H9 (cell line): ENCODE data around the gene SMARCC2. TPM values are rescaled to one million over a fixed set of nuclear protein-coding genes. Genes with fewer than 3 reads are reported as not detected.

Experiments
- DNase-seq: peaks from one replicate; pipeline ENCODE4 v3.0.0-alpha.2; 2017
- H2AFZ ChIP-seq: one replicate; pipeline ENCODE4 v1.6.1; 2013; ENCODE audit warnings: mild to moderate bottlenecking, low read length, control low read depth, moderate library complexity
- H2AK5ac ChIP-seq: 2 replicates; pipeline ENCODE4 v1.6.1; 2013; ENCODE audit warnings: low read length, control low read depth, mixed read lengths; ENCODE audit not compliant: insufficient read length
- H2BK120ac ChIP-seq: one replicate; pipeline ENCODE4 v1.6.1; 2013; ENCODE audit warnings: low read depth, mild to moderate bottlenecking, low read length, control low read depth, inconsistent platforms; ENCODE audit not compliant: poor library complexity, severe bottlenecking
- H2BK12ac ChIP-seq: 2 replicates; pipeline ENCODE4 v1.6.1; 2013; ENCODE audit warnings: low read length, control low read depth, mixed read lengths, low read depth; ENCODE audit not compliant: insufficient read length
- H2BK15ac ChIP-seq: 2 replicates; pipeline ENCODE4 v1.6.1; 2013; ENCODE audit warnings: low read depth, low read length, control low read depth
- H2BK20ac ChIP-seq: one replicate; pipeline ENCODE4 v1.6.1; 2013; ENCODE audit warnings: low read depth, mild to moderate bottlenecking, low read length, control low read depth, inconsistent platforms; ENCODE audit not compliant: poor library complexity, severe bottlenecking
- H2BK5ac ChIP-seq: 2 replicates; pipeline ENCODE4 v1.6.1; 2013; ENCODE audit warnings: low read length, control low read depth, mixed read lengths; ENCODE audit not compliant: insufficient read length
- H3K14ac ChIP-seq: 2 replicates; pipeline ENCODE4 v1.6.1; 2013; ENCODE audit warnings: low read length, control low read depth; ENCODE audit not compliant: insufficient read depth
- H3K18ac ChIP-seq: 2 replicates; pipeline ENCODE4 v1.6.1; 2013; ENCODE audit warnings: low read depth, mild to moderate bottlenecking, mixed read lengths, low read length, control low read depth; ENCODE audit not compliant: insufficient read length
- H3K23ac ChIP-seq: 2 replicates; pipeline ENCODE4 v1.6.1; 2013; ENCODE audit warnings: low read length, control low read depth, mixed read lengths, low read depth; ENCODE audit not compliant: insufficient read length
- H3K23me2 ChIP-seq: 2 replicates; pipeline ENCODE4 v1.6.1; 2013; ENCODE audit warnings: low read depth, mild to moderate bottlenecking, mixed read lengths, low read length, control low read depth; ENCODE audit not compliant: insufficient read length, poor library complexity, severe bottlenecking
- H3K27ac ChIP-seq: 2 replicates; pipeline ENCODE4 v1.5.1; 2013; ENCODE audit warnings: low read length, control low read depth, mixed read lengths, low read depth; ENCODE audit not compliant: insufficient read length
- H3K27me3 ChIP-seq: 2 replicates; pipeline ENCODE4 v1.6.1; 2013; ENCODE audit warnings: low read length, control low read depth, inconsistent platforms; ENCODE audit not compliant: insufficient read depth
- H3K4ac ChIP-seq: 2 replicates; pipeline ENCODE4 v1.6.1; 2013; ENCODE audit warnings: low read depth, mild to moderate bottlenecking, control low read depth, inconsistent platforms, low read length, moderate library complexity
- H3K4me1 ChIP-seq: 2 replicates; pipeline ENCODE4 v1.6.1; 2013; ENCODE audit warnings: low read length, control low read depth, inconsistent platforms; ENCODE audit not compliant: insufficient read depth
- H3K4me2 ChIP-seq: 2 replicates; pipeline ENCODE4 v1.6.1; 2013; ENCODE audit warnings: low read length, control low read depth, mixed read lengths; ENCODE audit not compliant: insufficient read length, insufficient read depth
- H3K56ac ChIP-seq: 2 replicates; pipeline ENCODE4 v1.6.1; 2013; ENCODE audit warnings: low read depth, mild to moderate bottlenecking, mixed read lengths, low read length, control low read depth; ENCODE audit not compliant: insufficient read length
- H3K79me1 ChIP-seq: 2 replicates; pipeline ENCODE4 v1.6.1; 2013; ENCODE audit warnings: low read depth, mild to moderate bottlenecking, moderate library complexity, low read length, control low read depth, inconsistent platforms; ENCODE audit not compliant: insufficient read depth, poor library complexity, severe bottlenecking
- H3K79me2 ChIP-seq: 2 replicates; pipeline ENCODE4 v1.6.1; 2013; ENCODE audit warnings: low read length, control low read depth, inconsistent platforms; ENCODE audit not compliant: insufficient read depth
- H3K9ac ChIP-seq: 2 replicates; pipeline ENCODE4 v1.6.1; 2013; ENCODE audit warnings: low read length, control low read depth, mixed read lengths; ENCODE audit not compliant: insufficient read length; ENCODE audit errors: extremely low read depth
- H3K9me3 ChIP-seq: one replicate; pipeline ENCODE4 v1.6.1; 2013; ENCODE audit warnings: low read depth, low read length, inconsistent platforms; ENCODE audit not compliant: control insufficient read depth
- H3T11ph ChIP-seq: one replicate; pipeline ENCODE4 v1.6.1; 2013; ENCODE audit warnings: mild to moderate bottlenecking, low read length, control low read depth, inconsistent platforms
- H4K20me1 ChIP-seq: one replicate; pipeline ENCODE4 v1.6.1; 2013; ENCODE audit not compliant: control insufficient read depth, insufficient read length, insufficient read depth
- H4K5ac ChIP-seq: 2 replicates; pipeline ENCODE4 v1.6.1; 2013; ENCODE audit warnings: low read depth, mild to moderate bottlenecking, mixed read lengths, low read length, control low read depth; ENCODE audit not compliant: insufficient read length
- H4K8ac ChIP-seq: replicated peaks from 2 replicates; pipeline ENCODE4 v1.6.1; 2013; ENCODE audit warnings: low read length, control low read depth, mixed read lengths, low read depth; ENCODE audit not compliant: insufficient read length
- H4K91ac ChIP-seq: 2 replicates; pipeline ENCODE4 v1.6.1; 2013; ENCODE audit warnings: low read depth, mild to moderate bottlenecking, moderate library complexity, mixed read lengths, low read length, control low read depth; ENCODE audit not compliant: insufficient read length
- H3K27ac Mint-ChIP-seq, 3 experiments: 2 replicates in 2 of 3; 3 replicates in 1 of 3; pipeline ENCODE4 v1.8.0; 2020 to 2021; ENCODE audit warnings: mixed read lengths in 3 of 3, mild to moderate bottlenecking in 1 of 3, moderate library complexity in 1 of 3
- H3K27me3 Mint-ChIP-seq: 2 replicates; pipeline ENCODE4 v1.8.0; 2021; ENCODE audit warnings: low read depth, mild to moderate bottlenecking, moderate library complexity, mixed read lengths
- H3K36me3 Mint-ChIP-seq, 3 experiments: 2 replicates in 2 of 3; 3 replicates in 1 of 3; pipeline ENCODE4 v1.8.0; 2020 to 2021; ENCODE audit warnings: low read depth in 3 of 3, mixed read lengths in 3 of 3; ENCODE audit not compliant: insufficient read depth in 1 of 3
- H3K4me1 Mint-ChIP-seq, 2 experiments: 2 replicates each; pipeline ENCODE4 v1.8.0; 2020; ENCODE audit warnings: mixed read lengths in 2 of 2
- H3K4me3 Mint-ChIP-seq, 2 experiments: 2 replicates in 1 of 2; 3 replicates in 1 of 2; pipeline ENCODE4 v1.8.0; 2020 to 2021; ENCODE audit warnings: mild to moderate bottlenecking in 2 of 2, mixed read lengths in 2 of 2, moderate library complexity in 1 of 2
- H3K9me3 Mint-ChIP-seq, 2 experiments: 2 replicates in 1 of 2; 3 replicates in 1 of 2; pipeline ENCODE4 v1.8.0; 2020; ENCODE audit warnings: mild to moderate bottlenecking in 2 of 2, mixed read lengths in 2 of 2, moderate library complexity in 1 of 2
- WGBS: extraction: QIAGEN DNeasy Blood & Tissue Kit; methylation state at CpG from one replicate; pipeline ENCODE4 v1.1.7; 2013; ENCODE audit warnings: missing lambda C conversion rate, low lambda C conversion rate, mixed read lengths; ENCODE audit not compliant: insufficient read length; ENCODE audit errors: extremely low coverage; 5-methylcytosine and 5-hydroxymethylcytosine counted together
- total RNA-seq: library from RNA; stranded (reverse); gene quantifications from 2 replicates; pipeline ENCODE4 v1.2.1, GENCODE V29; 2021
- TF ChIP-seq, protein P1 (sequence below): fragments of 200-600 bp; sonication (generic); conservative IDR thresholded peaks from 3 replicates; pipeline ENCODE4 v1.8.0; 2021; ENCODE audit warnings: antibody characterized with exemption, mild to moderate bottlenecking

SMARCC2 gene
- total RNA-seq, 1 experiment from 2014 or later, result 86.9 TPM

DNA sequence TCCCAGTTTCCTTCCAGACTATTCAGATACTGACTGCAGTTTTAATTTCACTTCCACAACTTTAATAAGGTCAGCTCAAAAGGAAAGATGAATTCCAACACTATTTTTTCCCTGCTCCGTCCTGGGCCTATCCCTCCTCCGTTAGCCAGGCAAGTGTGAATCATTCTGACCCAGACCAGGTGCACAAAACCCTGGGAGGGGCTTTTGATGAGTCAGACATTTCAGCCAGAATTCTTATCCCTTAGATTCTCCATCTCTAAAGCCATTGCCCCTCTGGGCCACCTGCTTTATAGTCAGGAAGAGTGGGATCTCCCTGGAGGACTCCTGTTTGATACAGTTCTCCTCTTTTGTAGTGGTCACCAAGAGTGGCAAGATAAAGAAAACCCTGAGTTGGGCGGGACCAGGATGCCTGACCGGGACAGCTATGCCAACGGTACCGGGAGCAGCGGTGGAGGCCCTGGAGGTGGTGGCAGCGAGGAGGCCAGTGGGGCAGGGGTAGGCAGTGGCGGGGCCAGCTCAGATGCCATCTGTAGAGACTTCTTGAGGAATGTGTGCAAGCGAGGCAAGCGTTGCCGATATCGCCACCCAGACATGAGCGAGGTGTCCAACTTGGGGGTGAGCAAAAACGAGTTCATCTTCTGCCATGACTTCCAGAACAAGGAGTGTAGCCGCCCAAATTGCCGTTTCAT, 69.0 kb downstream of the SMARCC2 start:
- peaks cover 2% of the 10 kb centered on the region; the same call in 1 of the 2 replicates for H3K27me3 Mint-ChIP-seq
- H3K4me1 Mint-ChIP-seq, result peaks cover 22 to 25% of the 10 kb centered on the region in 2 experiments
- no peak overlapping the region for H3K9ac ChIP-seq
- H3K27me3 ChIP-seq, result no peaks in the 10 kb centered on the region
- H3T11ph ChIP-seq, result no peak overlapping the region
- H2BK5ac ChIP-seq, result no peak overlapping the region
- TF ChIP-seq, protein P1, sequence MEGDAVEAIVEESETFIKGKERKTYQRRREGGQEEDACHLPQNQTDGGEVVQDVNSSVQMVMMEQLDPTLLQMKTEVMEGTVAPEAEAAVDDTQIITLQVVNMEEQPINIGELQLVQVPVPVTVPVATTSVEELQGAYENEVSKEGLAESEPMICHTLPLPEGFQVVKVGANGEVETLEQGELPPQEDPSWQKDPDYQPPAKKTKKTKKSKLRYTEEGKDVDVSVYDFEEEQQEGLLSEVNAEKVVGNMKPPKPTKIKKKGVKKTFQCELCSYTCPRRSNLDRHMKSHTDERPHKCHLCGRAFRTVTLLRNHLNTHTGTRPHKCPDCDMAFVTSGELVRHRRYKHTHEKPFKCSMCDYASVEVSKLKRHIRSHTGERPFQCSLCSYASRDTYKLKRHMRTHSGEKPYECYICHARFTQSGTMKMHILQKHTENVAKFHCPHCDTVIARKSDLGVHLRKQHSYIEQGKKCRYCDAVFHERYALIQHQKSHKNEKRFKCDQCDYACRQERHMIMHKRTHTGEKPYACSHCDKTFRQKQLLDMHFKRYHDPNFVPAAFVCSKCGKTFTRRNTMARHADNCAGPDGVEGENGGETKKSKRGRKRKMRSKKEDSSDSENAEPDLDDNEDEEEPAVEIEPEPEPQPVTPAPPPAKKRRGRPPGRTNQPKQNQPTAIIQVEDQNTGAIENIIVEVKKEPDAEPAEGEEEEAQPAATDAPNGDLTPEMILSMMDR, result no peak
- no peak overlapping the region for H4K8ac ChIP-seq
- no peaks in the 10 kb centered on the region for H3K9me3 ChIP-seq
- H3K4me3 Mint-ChIP-seq, result peak overlapping the region in 1 of 2 experiments; percentile 97; a peak in 3 of 5 replicates
- peaks cover 3 to 7% of the 10 kb centered on the region in 2 experiments; a peak in 2 of 5 replicates for H3K9me3 Mint-ChIP-seq
- H2BK20ac ChIP-seq, result no peak overlapping the region
- H4K20me1 ChIP-seq, result no peaks in the 10 kb centered on the region
- no peak overlapping the region for H2BK15ac ChIP-seq
- H3K18ac ChIP-seq, result no peak overlapping the region
- H2BK120ac ChIP-seq, result no peak overlapping the region
- no CpG with 5 or more reads among the region's 17 CpGs for whole genome bisulfite sequencing
- H3K36me3 Mint-ChIP-seq, result peaks cover 27 to 43% (median 37%) of the 10 kb centered on the region in 3 experiments
- peak overlapping the region in 2 of 3 experiments; percentile 3 to 23; a peak in 1 of 7 replicates for H3K27ac Mint-ChIP-seq
- no peak overlapping the region for H3K56ac ChIP-seq
- no peak overlapping the region for H2AFZ ChIP-seq
- H3K79me2 ChIP-seq, result peaks cover 3% of the 10 kb centered on the region; the same call in 1 of the 2 replicates
- no peak overlapping the region for H2AK5ac ChIP-seq
- no peak overlapping the region for H2BK12ac ChIP-seq
- no peak overlapping the region for H3K27ac ChIP-seq
- H3K23ac ChIP-seq, result no peak overlapping the region
- DNase-seq, result no peak
- peaks cover 8% of the 10 kb centered on the region for H3K23me2 ChIP-seq
- no peak overlapping the region for H4K91ac ChIP-seq
- H3K79me1 ChIP-seq, result no peaks in the 10 kb centered on the region
- no peak overlapping the region for H3K4ac ChIP-seq
- H3K14ac ChIP-seq, result no peak overlapping the region
- H3K4me2 ChIP-seq, result no peak overlapping the region
- no peaks in the 10 kb centered on the region; the same call in 1 of the 2 replicates for H3K4me1 ChIP-seq
- no peak overlapping the region for H4K5ac ChIP-seq
